IgD-negative memory B cell (primary cell): Measurements from ENCODE around the gene DIAPH1. TPM values are rescaled to one million over a fixed set of nuclear protein-coding genes. Genes with fewer than 3 reads are reported as not detected.

Source experiments
- H3K27ac Mint-ChIP-seq, 3 donors: one replicate each; pipeline ENCODE4 v1.8.0; 2020 to 2022; ENCODE audit warnings: mild to moderate bottlenecking in 3 of 3, mixed read lengths in 3 of 3, moderate library complexity in 1 of 3
- H3K27me3 Mint-ChIP-seq: one replicate; pipeline ENCODE4 v1.8.0; 2021; ENCODE audit warnings: mixed read lengths
- H3K36me3 Mint-ChIP-seq: one replicate; pipeline ENCODE4 v1.8.0; 2020; ENCODE audit warnings: mild to moderate bottlenecking, mixed read lengths
- H3K4me1 Mint-ChIP-seq, 3 donors: one replicate each; pipeline ENCODE4 v1.8.0; 2020 to 2022; ENCODE audit warnings: mixed read lengths in 3 of 3, mild to moderate bottlenecking in 1 of 3
- H3K4me3 Mint-ChIP-seq, 4 donors: one replicate each; pipeline ENCODE4 v1.8.0; 2020 to 2022; ENCODE audit warnings: mild to moderate bottlenecking in 4 of 4, mixed read lengths in 4 of 4, moderate library complexity in 3 of 4
- H3K9me3 Mint-ChIP-seq, 3 donors: one replicate each; pipeline ENCODE4 v1.8.0; 2020 to 2021; ENCODE audit warnings: mixed read lengths in 3 of 3, mild to moderate bottlenecking in 1 of 3
- polyA plus RNA-seq: library from polyadenylated mRNA; unstranded; fragments of 300-500 nt; fragmentation: Illumina TruSeq; gene quantifications from one replicate; pipeline ENCODE4 v1.2.3, GENCODE V29; 2021

Gene DIAPH1
- polyA plus RNA-seq, 1 donor from 2014 or later: 57.6 TPM

DNA sequence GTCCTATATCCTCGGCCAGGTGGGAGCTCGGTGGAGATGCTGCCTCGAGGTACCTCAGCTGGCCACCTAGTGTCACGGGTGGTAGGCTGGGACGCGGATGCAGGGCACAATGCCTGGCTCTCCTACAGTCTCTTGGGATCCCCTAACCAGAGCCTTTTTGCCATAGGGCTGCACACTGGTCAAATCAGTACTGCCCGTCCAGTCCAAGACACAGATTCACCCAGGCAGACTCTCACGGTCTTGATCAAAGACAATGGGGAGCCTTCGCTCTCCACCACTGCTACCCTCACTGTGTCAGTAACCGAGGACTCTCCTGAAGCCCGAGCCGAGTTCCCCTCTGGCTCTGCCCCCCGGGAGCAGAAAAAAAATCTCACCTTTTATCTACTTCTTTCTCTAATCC lies 141.0 kb downstream of the DIAPH1 start:
- Mint-ChIP-seq H3K9me3 (no peaks in the 10 kb centered on the region), H3K27ac (peak overlapping the region in 1 of 3 donors; percentile 14), H3K27me3 (peaks cover 34% of the 10 kb centered on the region), H3K4me3 (peak overlapping the region in 3 of 4 donors; percentile 7 to 97 (median 54)), H3K36me3 (no peaks in the 10 kb centered on the region), H3K4me1 (peaks cover 9 to 20% (median 17%) of the 10 kb centered on the region in 3 donors)

DNA sequence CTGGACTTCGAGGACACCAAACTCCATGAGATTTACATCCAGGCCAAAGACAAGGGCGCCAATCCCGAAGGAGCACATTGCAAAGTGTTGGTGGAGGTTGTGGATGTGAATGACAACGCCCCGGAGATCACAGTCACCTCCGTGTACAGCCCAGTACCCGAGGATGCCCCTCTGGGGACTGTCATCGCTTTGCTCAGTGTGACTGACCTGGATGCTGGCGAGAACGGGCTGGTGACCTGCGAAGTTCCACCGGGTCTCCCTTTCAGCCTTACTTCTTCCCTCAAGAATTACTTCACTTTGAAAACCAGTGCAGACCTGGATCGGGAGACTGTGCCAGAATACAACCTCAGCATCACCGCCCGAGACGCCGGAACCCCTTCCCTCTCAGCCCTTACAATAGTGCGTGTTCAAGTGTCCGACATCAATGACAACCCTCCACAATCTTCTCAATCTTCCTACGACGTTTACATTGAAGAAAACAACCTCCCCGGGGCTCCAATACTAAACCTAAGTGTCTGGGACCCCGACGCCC lies 141.7 kb downstream of the DIAPH1 start:
- Mint-ChIP-seq H3K4me3 (peak overlapping the region; percentile 95 to 99 (median 97)), H3K36me3 (no peaks in the 10 kb centered on the region), H3K27ac (peak overlapping the region in 2 of 3 donors; percentile 14 to 72), H3K4me1 (peaks cover 9 to 20% (median 17%) of the 10 kb centered on the region in 3 donors), H3K9me3 (no peaks in the 10 kb centered on the region), H3K27me3 (peaks cover 34% of the 10 kb centered on the region)

DNA sequence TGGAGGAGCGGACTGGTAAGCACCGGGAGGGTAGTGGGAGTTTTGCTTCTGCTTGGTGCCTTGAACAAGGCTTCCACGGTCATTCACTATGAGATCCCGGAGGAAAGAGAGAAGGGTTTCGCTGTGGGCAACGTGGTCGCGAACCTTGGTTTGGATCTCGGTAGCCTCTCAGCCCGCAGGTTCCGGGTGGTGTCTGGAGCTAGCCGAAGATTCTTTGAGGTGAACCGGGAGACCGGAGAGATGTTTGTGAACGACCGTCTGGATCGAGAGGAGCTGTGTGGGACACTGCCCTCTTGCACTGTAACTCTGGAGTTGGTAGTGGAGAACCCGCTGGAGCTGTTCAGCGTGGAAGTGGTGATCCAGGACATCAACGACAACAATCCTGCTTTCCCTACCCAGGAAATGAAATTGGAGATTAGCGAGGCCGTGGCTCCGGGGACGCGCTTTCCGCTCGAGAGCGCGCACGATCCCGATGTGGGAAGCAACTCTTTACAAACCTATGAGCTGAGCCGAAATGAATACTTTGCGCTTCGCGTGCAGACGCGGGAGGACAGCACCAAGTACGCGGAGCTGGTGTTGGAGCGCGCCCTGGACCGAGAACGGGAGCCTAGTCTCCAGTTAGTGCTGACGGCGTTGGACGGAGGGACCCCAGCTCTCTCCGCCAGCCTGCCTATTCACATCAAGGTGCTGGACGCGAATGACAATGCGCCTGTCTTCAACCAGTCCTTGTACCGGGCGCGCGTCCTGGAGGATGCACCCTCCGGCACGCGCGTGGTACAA lies 142.5 kb downstream of the DIAPH1 start:
- Mint-ChIP-seq H3K36me3 (no peaks in the 10 kb centered on the region), H3K4me1 (peaks cover 9 to 20% (median 17%) of the 10 kb centered on the region in 3 donors), H3K9me3 (no peaks in the 10 kb centered on the region), H3K27me3 (peaks cover 34% of the 10 kb centered on the region), H3K4me3 (peak overlapping the region; percentile 95 to 99 (median 97)), H3K27ac (peak overlapping the region in 1 of 3 donors; percentile 47)

DNA sequence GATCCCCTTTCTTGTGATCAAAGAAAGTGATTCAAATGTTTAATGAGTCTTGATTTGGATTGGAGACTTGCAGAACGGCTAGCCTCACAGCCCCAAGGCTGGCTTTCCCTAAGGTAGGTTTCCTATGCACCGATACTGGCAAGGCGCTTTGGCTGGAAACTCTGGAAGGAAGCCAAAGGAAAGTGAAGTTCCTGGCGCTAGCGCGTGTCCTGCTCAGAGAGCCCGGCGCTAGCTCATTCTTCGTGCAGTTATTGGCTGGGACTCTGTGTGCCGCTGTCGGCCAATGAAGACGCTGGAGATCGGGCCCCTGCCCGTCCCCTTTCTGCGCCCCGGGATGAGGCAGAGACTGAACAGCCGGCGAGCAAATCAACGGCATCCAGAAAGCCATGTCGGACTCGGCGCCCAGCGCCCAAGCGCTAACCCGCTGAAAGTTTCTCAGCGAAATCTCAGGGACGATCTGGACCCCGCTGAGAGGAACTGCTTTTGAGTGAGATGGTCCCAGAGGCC lies 143.1 kb downstream of the DIAPH1 start, which contains the start of gene PCDHGC3:
TSS of gene PCDHGC3 (plus strand) at position 342 of the 507 bp plus-strand sequence. CDS start at position 493, 151 bp downstream.
- no peaks in the 10 kb centered on the region for H3K9me3 Mint-ChIP-seq
- H3K27ac Mint-ChIP-seq: peak within 1 kb of the TSS in 2 of 3 donors; percentile 35 to 47
- H3K36me3 Mint-ChIP-seq: no peaks in the 10 kb centered on the region
- H3K4me1 Mint-ChIP-seq: peaks cover 9 to 20% (median 17%) of the 10 kb centered on the region in 3 donors
- peak within 1 kb of the TSS; percentile 95 to 99 (median 97) for H3K4me3 Mint-ChIP-seq
- peaks cover 34% of the 10 kb centered on the region for H3K27me3 Mint-ChIP-seq

DNA sequence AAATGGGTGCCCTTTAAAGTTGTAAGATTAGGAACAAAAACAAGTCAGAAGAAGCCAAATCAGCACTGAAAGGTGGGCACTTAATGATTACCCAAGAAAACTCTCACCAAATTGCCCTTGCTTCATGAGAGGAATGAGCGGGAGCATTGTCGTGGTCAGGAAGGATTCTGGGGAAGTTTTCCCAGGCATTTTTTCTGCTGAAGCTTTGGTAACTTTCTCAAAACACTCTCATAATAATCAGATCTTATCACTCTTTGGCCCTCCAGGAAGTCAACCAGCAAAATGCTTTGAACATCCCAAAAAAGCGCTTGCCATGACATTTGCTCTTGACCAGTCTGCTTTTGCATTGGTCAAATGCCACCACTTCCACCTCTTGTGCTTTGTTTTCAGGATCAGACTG lies 153.4 kb downstream of the DIAPH1 start:
- H3K27me3 Mint-ChIP-seq: peaks cover 2% of the 10 kb centered on the region
- H3K4me3 Mint-ChIP-seq: no peak overlapping the region
- peaks cover 2 to 6% (median 6%) of the 10 kb centered on the region in 3 donors for H3K9me3 Mint-ChIP-seq
- H3K27ac Mint-ChIP-seq: no peak overlapping the region
- H3K36me3 Mint-ChIP-seq: peaks cover 2% of the 10 kb centered on the region
- H3K4me1 Mint-ChIP-seq: no peaks in the 10 kb centered on the region

Other genes starting within 250 kb of the DIAPH1 start
- not detected for gene PCDHGB3, start 248.8 kb downstream of the DIAPH1 start, polyA plus RNA-seq
- 0.08 TPM for gene PCDHGA6, start 245.1 kb downstream of the DIAPH1 start, polyA plus RNA-seq
- not detected for gene PCDHGA7, start 236.3 kb downstream of the DIAPH1 start, polyA plus RNA-seq
- 0.08 TPM for gene PCDHGB4, start 231.3 kb downstream of the DIAPH1 start, polyA plus RNA-seq
- gene PCDHGA8, start 226.4 kb downstream of the DIAPH1 start, polyA plus RNA-seq: not detected
- gene PCDHGB5, start 221.1 kb downstream of the DIAPH1 start, polyA plus RNA-seq: 1.9 TPM
- 0.29 TPM for gene PCDHGA9, start 216.2 kb downstream of the DIAPH1 start, polyA plus RNA-seq
- 0.39 TPM for gene PCDHGB6, start 211.0 kb downstream of the DIAPH1 start, polyA plus RNA-seq
- gene PCDHGA10, start 206.0 kb downstream of the DIAPH1 start, polyA plus RNA-seq: 0.15 TPM
- 0.21 TPM for gene PCDHGB7, start 201.3 kb downstream of the DIAPH1 start, polyA plus RNA-seq
- 0.15 TPM for gene PCDHGA11, start 197.9 kb downstream of the DIAPH1 start, polyA plus RNA-seq
- gene PCDHGA12, start 188.5 kb downstream of the DIAPH1 start, polyA plus RNA-seq: 0.59 TPM
- 3.9 TPM for gene PCDHGC3, start 143.0 kb downstream of the DIAPH1 start, polyA plus RNA-seq
- gene PCDHGC4, start 134.0 kb downstream of the DIAPH1 start, polyA plus RNA-seq: not detected
- gene PCDHGC5, start 129.9 kb downstream of the DIAPH1 start, polyA plus RNA-seq: not detected
- gene HDAC3, start 17.8 kb upstream of the DIAPH1 start, polyA plus RNA-seq: 96.1 TPM
- gene RELL2, start 18.0 kb upstream of the DIAPH1 start, polyA plus RNA-seq: 5.9 TPM
- gene FCHSD1, start 32.4 kb upstream of the DIAPH1 start, polyA plus RNA-seq: 9.9 TPM
- not detected for gene ARAP3, start 63.2 kb upstream of the DIAPH1 start, polyA plus RNA-seq